Omental fat pad (tissue), 4 donors: ENCODE measurements around the gene TSPOAP1. TPM values are rescaled to one million over a fixed set of nuclear protein-coding genes. Genes with fewer than 3 reads are reported as not detected.

Experiments
- ATAC-seq: fragments of 150-250 bp; one replicate; pipeline ENCODE4 v1.9.1; 2016; ENCODE audit warnings: mild to moderate bottlenecking, moderate library complexity; ENCODE audit not compliant: low FRiP score
- DNase-seq: peaks from one replicate; pipeline ENCODE4 v3.0.0-alpha.2; 2019; ENCODE audit warnings: low spot score
- CTCF ChIP-seq, 3 donors: fragments of 450-650 bp; IDR thresholded peaks; one replicate each; pipeline ENCODE4 v1.5.1; 2016 to 2017; ENCODE audit warnings: antibody characterized with exemption in 3 of 3, mild to moderate bottlenecking in 3 of 3, moderate library complexity in 2 of 3
- total RNA-seq, 4 donors: library from RNA; depleted of rRNA; stranded (reverse); fragments of >200 nt; gene quantifications; one replicate each; pipeline ENCODE4 v1.1.0, GENCODE V29; 2016

The TSPOAP1 gene
- total RNA-seq, 4 donors from 2014 or later: 1.9 to 13.6 (median 5.4) TPM

- no peak for TF ChIP-seq CTCF (IDR thresholded peaks at IDR 0.05)
- ATAC-seq (no peak), DNase-seq (no peak)
Observed at GRCh38 chr17:58360296-58361063, 31.9 kb upstream of the TSPOAP1 start.

GRCh38 chr17:58358408-58359172, 30.0 kb upstream of the TSPOAP1 start:
- DNase-seq: no peak
- TF ChIP-seq CTCF (IDR thresholded peaks at IDR 0.05): no peak
- ATAC-seq: no peak

GRCh38 chr17:58357312-58358297, 29.0 kb upstream of the TSPOAP1 start:
- no peak for TF ChIP-seq CTCF (IDR thresholded peaks at IDR 0.05)
- no peak for DNase-seq
- no peak for ATAC-seq

GRCh38 chr17:58356231-58356630, 27.6 kb upstream of the TSPOAP1 start:
- TF ChIP-seq CTCF (IDR thresholded peaks at IDR 0.05): no peak
- DNase-seq: no peak
- ATAC-seq: no peak

- ATAC-seq (no peak), DNase-seq (no peak)
- TF ChIP-seq CTCF (IDR thresholded peaks at IDR 0.05): no peak
Observed at GRCh38 chr17:58354541-58355216, 26.1 kb upstream of the TSPOAP1 start.

GRCh38 chr17:58353389-58353825, 24.8 kb upstream of the TSPOAP1 start:
- ATAC-seq (no peak), DNase-seq (no peak)
- TF ChIP-seq CTCF (IDR thresholded peaks at IDR 0.05): no peak
